OCI-LY7 (cell line): ENCODE data around the gene SGSM2.

Experiments
- CTCF ChIP-seq: fragments of 200-600 bp; sonication (generic); conservative IDR thresholded peaks from 2 replicates; pipeline ENCODE4 v1.5.1; 2014; ENCODE audit warnings: mild to moderate bottlenecking, antibody characterized with exemption, low read length, moderate library complexity, mixed read lengths
- EZH2phosphoT487 ChIP-seq: fragments of 200-600 bp; sonication (generic); IDR thresholded peaks from 2 replicates; pipeline ENCODE4 v1.6.1; 2018; ENCODE audit warnings: low read depth, borderline replicate concordance, mild to moderate bottlenecking, mixed run types, antibody characterized with exemption, low read length, moderate library complexity, mixed read lengths

- TF ChIP-seq CTCF (no peak), EZH2phosphoT487 (no peak)
Measured at GRCh38 chr17:2357931-2358434, 20.7 kb downstream of the SGSM2 start.
